CD4-positive, alpha-beta T cell treated with Interleukin-6 at 100 ng/mL for 8 hours (primary cell): ENCODE results near the gene IGF2R.
"Not testable (repeated sequence)": the region's sequence is repeated elsewhere in the genome, so short reads cannot be mapped to it uniquely, and the experiment has no call there.

Experiments
- DNase-seq: peaks from one replicate; pipeline ENCODE4 v3.0.0-alpha.2; 2020; ENCODE audit warnings: mixed read lengths, low spot score

IGF2R gene

GRCh38 chr6:160138839-160139419 lies 170.0 kb downstream of the IGF2R start:
- DNase-seq: no peak

- DNase-seq: no peak
These were observed 170.6 kb downstream of the IGF2R start for GRCh38 chr6:160139420-160139851.

GRCh38 chr6:160140493-160140892 lies 171.6 kb downstream of the IGF2R start:
- DNase-seq: not testable (repeated sequence)

GRCh38 chr6:160141001-160141726 lies 172.3 kb downstream of the IGF2R start:
- DNase-seq: no peak

GRCh38 chr6:160142115-160142715 lies 173.3 kb downstream of the IGF2R start:
- DNase-seq: no peak

GRCh38 chr6:160146454-160147145 lies 177.7 kb downstream of the IGF2R start:
- no peak for DNase-seq

- no peak for DNase-seq
These were observed 178.3 kb downstream of the IGF2R start for GRCh38 chr6:160147146-160147536.

- no peak for DNase-seq
These were observed 185.6 kb downstream of the IGF2R start for GRCh38 chr6:160154471-160154870.

- DNase-seq: no peak
These were observed 188.0 kb downstream of the IGF2R start for GRCh38 chr6:160156842-160157241.

- no peak for DNase-seq
These were observed 191.6 kb downstream of the IGF2R start for GRCh38 chr6:160160450-160160849.
